ENCODE measurements around the gene ETS2. TPM values are rescaled to one million over a fixed set of nuclear protein-coding genes. Genes with fewer than 3 reads are reported as not detected.

ETS2 gene
- total RNA-seq, 2 donors from 2014 or later, result 110 to 185 TPM

- peak overlapping the region; percentile 95 for H3K27ac ChIP-seq
- H3K27me3 ChIP-seq, result no peaks in the 10 kb centered on the region
- H3K36me3 ChIP-seq, result no peaks in the 10 kb centered on the region
- H3K4me1 ChIP-seq, result peaks cover 4% of the 10 kb centered on the region
- no peaks in the 10 kb centered on the region for H3K9me3 ChIP-seq
- DNase-seq, result peak; percentile 45
- peak overlapping the region; percentile 83 for H3K4me3 ChIP-seq
- H3K9ac ChIP-seq (ENCODE audit: low read depth in 2 of 2, low read length in 2 of 2), result peak overlapping the region; percentile 85 to 98
- TF ChIP-seq CTCF (IDR thresholded peaks at IDR 0.05), result no peak
- intact Hi-C loops (cut with DNase I), result loop anchor here (10.0 kb wide), 1 partner anchor 198 kb away; no protein-coding TSS in a partner anchor
These were observed 618 bp downstream of the ETS2 start for GRCh38 chr21:38806153-38806941.

GRCh38 chr21:38806942-38807284 lies 1.2 kb downstream of the ETS2 start:
- no peak for TF ChIP-seq CTCF (IDR thresholded peaks at IDR 0.05)
- Histone ChIP-seq H3K4me1 (peaks cover 5% of the 10 kb centered on the region), H3K27ac (peak overlapping the region; percentile 95), H3K36me3 (no peaks in the 10 kb centered on the region), H3K9ac (ENCODE audit: low read depth in 2 of 2, low read length in 2 of 2) (peak overlapping the region; percentile 85 to 98), H3K4me3 (peak overlapping the region; percentile 83), H3K9me3 (no peaks in the 10 kb centered on the region), H3K27me3 (no peaks in the 10 kb centered on the region)
- no peak for DNase-seq
- intact Hi-C loops (cut with DNase I), result loop anchor here (10.0 kb wide), 1 partner anchor 198 kb away; no protein-coding TSS in a partner anchor

DNA sequence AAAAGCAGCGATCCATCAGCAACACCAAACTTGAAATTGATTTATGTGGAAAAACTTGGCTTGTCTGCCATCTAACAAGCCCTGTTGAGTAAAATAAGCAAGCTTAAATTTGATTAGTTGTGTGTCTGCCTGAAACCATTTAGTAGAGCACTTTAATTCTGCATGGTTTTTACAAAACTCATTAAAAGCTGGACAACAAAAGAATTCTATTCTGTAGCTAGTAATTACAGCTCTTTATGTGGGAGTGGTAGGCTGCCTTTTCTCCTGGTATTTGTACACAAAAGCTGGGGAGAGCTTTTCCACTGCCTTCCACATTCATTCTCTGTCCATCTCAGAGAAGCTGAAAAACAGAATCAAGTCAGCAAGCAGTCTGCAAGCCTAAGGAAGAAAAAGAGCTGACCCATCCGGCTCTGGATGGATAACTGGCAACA lies 1.7 kb downstream of the ETS2 start:
- Histone ChIP-seq H3K9ac (ENCODE audit: low read depth in 2 of 2, low read length in 2 of 2) (peak overlapping the region; percentile 85 to 98), H3K27ac (peak overlapping the region; percentile 95), H3K27me3 (no peaks in the 10 kb centered on the region), H3K4me3 (peak overlapping the region; percentile 83), H3K36me3 (no peaks in the 10 kb centered on the region), H3K4me1 (peaks cover 5% of the 10 kb centered on the region), H3K9me3 (no peaks in the 10 kb centered on the region)
- intact Hi-C loops (cut with DNase I), result loop anchor here (10.0 kb wide), 1 partner anchor 197 kb away; no protein-coding TSS in a partner anchor
- DNase-seq, result no peak
- no peak for TF ChIP-seq CTCF (IDR thresholded peaks at IDR 0.05)

DNA sequence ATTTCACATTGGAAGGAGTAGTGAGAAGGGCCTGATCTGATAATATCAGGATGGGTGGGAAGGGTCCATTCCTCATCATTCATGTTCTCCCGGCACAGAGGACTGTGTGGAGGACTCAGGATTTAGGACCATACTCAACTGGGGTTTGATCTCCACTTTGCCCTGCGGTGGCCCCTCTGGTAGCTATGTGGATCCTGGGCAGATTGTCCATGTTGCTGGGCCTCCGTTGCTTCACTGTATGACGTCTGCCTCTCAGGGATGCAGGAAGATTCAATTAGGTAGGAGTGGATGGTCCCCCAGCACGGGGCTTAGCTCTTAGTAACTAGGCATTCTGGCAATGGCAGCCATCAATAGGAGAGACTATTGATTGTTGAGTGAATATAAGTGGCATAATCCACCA lies 2.3 kb downstream of the ETS2 start:
- peak; percentile 61 for DNase-seq
- Histone ChIP-seq H3K4me1 (peaks cover 5% of the 10 kb centered on the region), H3K9me3 (no peaks in the 10 kb centered on the region), H3K4me3 (peak overlapping the region; percentile 83), H3K27me3 (no peaks in the 10 kb centered on the region), H3K36me3 (no peaks in the 10 kb centered on the region), H3K27ac (peak overlapping the region; percentile 95), H3K9ac (ENCODE audit: low read depth in 2 of 2, low read length in 2 of 2) (peak overlapping the region; percentile 85 to 98)
- intact Hi-C loops (cut with DNase I), result loop anchor here (10.0 kb wide), 1 partner anchor 197 kb away; no protein-coding TSS in a partner anchor
- TF ChIP-seq CTCF (IDR thresholded peaks at IDR 0.05), result no peak

DNA sequence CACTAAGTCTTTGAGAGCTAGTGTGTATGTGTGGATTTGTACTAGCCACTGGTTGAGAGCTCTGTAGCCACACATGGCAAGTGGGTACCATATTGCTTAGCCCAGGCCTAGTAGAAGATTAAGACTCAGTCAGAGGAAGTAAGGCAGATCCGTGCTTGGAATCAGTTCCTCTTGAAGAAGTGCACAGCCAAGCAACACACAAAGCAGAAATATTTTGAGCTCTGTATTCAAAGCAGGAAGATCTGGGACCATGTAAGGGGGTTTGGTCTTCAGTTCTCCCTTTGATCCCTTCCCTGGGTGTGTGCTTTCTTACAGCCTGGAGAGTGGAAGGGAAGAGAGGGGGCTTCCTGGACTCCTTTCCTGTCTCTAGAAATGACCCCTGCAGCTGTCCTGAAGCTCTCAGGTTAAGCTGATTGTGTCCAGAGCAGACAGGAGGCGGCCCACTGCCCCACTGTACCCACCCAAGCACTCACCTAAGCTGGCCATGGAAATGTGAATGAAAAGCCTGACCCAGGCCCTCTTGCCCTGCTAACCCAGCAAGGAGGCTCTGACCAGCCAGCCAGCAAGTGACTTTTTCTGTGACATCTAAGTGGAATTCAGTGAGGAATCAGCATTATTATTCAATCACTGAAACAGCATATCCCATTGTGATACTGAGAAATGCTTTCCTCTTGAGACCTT lies 3.6 kb downstream of the ETS2 start:
- TF ChIP-seq CTCF (IDR thresholded peaks at IDR 0.05), result no peak
- peak overlapping the region; percentile 83 for H3K4me3 ChIP-seq
- H3K9me3 ChIP-seq, result no peaks in the 10 kb centered on the region
- H3K9ac ChIP-seq (ENCODE audit: low read depth in 2 of 2, low read length in 2 of 2), result peak overlapping the region; percentile 42 to 85
- H3K36me3 ChIP-seq, result no peaks in the 10 kb centered on the region
- peak; percentile 31 for DNase-seq
- intact Hi-C loops (cut with DNase I), result loop anchor here (10.0 kb wide), 1 partner anchor 195 kb away; no protein-coding TSS in a partner anchor
- H3K4me1 ChIP-seq, result peaks cover 5% of the 10 kb centered on the region
- H3K27me3 ChIP-seq, result no peaks in the 10 kb centered on the region
- H3K27ac ChIP-seq, result peak overlapping the region; percentile 95

Measured in colonic mucosa (tissue), 4 donors.